ENCODE results near the gene CARD6. TPM values are rescaled to one million over a fixed set of nuclear protein-coding genes. Genes with fewer than 3 reads are reported as not detected.

CARD6 gene
- polyA plus RNA-seq, 2 of the 4 experiments (the other 2 are of a cell fraction) = 5.2 to 5.7 TPM

Small RNA genes lying within 50 kb of the gene (small RNA-seq; reads per million reads assigned to genes)
- 0.33 to 36.1 (median 5.0) reads per million in 6 experiments for gene SNORD72

Other genes with a start within 250 kb of the CARD6 start
- 0.89 and 0.90 TPM in 2 replicates for gene PTGER4, start 161.5 kb upstream of the CARD6 start, polyA plus RNA-seq (2011; rRNA removed)
- 0.54 to 0.99 TPM (median 0.62 TPM) in 3 replicates for gene PTGER4, start 161.5 kb upstream of the CARD6 start, polyA plus RNA-seq (2017; fragmentation: RNase III; extraction: RNeasy Plus Mini Kit Qiagen cat#74134 plus additional on column Dnase treatment)
- 13.5 and 19.8 TPM in 2 replicates for gene TTC33, start 85.4 kb upstream of the CARD6 start, polyA plus RNA-seq (2011; rRNA removed)
- 15.4 to 17.1 TPM (median 15.7 TPM) in 3 replicates for gene TTC33, start 85.4 kb upstream of the CARD6 start, polyA plus RNA-seq (2017; fragmentation: RNase III; extraction: RNeasy Plus Mini Kit Qiagen cat#74134 plus additional on column Dnase treatment)
- 84.3 and 107 TPM in 2 replicates for gene PRKAA1, start 43.0 kb upstream of the CARD6 start, polyA plus RNA-seq (2011; rRNA removed)
- gene PRKAA1, start 43.0 kb upstream of the CARD6 start, polyA plus RNA-seq (2017; fragmentation: RNase III; extraction: RNeasy Plus Mini Kit Qiagen cat#74134 plus additional on column Dnase treatment) = 51.5 to 63.3 TPM (median 60.0 TPM) in 3 replicates
- gene RPL37, start 6.1 kb upstream of the CARD6 start, polyA plus RNA-seq (2011; rRNA removed) = 4,402 and 4,948 TPM in 2 replicates
- gene RPL37, start 6.1 kb upstream of the CARD6 start, polyA plus RNA-seq (2017; fragmentation: RNase III; extraction: RNeasy Plus Mini Kit Qiagen cat#74134 plus additional on column Dnase treatment) = 2,762 to 2,921 TPM (median 2,809 TPM) in 3 replicates
- 0.07 TPM in 1 of 2 replicates, not detected in the other for gene C7, start 68.1 kb downstream of the CARD6 start, polyA plus RNA-seq (2011; rRNA removed)
- not detected in 3 replicates for gene C7, start 68.1 kb downstream of the CARD6 start, polyA plus RNA-seq (2017; fragmentation: RNase III; extraction: RNeasy Plus Mini Kit Qiagen cat#74134 plus additional on column Dnase treatment)
- gene MROH2B, start 230.0 kb downstream of the CARD6 start, polyA plus RNA-seq (2011; rRNA removed) = not detected in 2 replicates
- gene MROH2B, start 230.0 kb downstream of the CARD6 start, polyA plus RNA-seq (2017; fragmentation: RNase III; extraction: RNeasy Plus Mini Kit Qiagen cat#74134 plus additional on column Dnase treatment) = not detected in 3 replicates

Data from A549 (cell line).